ENCODE results near the gene FAM3C. TPM values are rescaled to one million over a fixed set of nuclear protein-coding genes. Genes with fewer than 3 reads are reported as not detected.

FAM3C gene
- total RNA-seq, 4 donors from 2014 or later: 38.9 to 52.0 (median 43.8) TPM

- 80 to 84% methylated on average over 3 of the region's 3 CpGs for WGBS, 2 donors
- TF ChIP-seq, protein P1, sequence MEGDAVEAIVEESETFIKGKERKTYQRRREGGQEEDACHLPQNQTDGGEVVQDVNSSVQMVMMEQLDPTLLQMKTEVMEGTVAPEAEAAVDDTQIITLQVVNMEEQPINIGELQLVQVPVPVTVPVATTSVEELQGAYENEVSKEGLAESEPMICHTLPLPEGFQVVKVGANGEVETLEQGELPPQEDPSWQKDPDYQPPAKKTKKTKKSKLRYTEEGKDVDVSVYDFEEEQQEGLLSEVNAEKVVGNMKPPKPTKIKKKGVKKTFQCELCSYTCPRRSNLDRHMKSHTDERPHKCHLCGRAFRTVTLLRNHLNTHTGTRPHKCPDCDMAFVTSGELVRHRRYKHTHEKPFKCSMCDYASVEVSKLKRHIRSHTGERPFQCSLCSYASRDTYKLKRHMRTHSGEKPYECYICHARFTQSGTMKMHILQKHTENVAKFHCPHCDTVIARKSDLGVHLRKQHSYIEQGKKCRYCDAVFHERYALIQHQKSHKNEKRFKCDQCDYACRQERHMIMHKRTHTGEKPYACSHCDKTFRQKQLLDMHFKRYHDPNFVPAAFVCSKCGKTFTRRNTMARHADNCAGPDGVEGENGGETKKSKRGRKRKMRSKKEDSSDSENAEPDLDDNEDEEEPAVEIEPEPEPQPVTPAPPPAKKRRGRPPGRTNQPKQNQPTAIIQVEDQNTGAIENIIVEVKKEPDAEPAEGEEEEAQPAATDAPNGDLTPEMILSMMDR (IDR thresholded peaks at IDR 0.05): no peak
- TF ChIP-seq POLR2A (IDR thresholded peaks at IDR 0.05): no peak
- TF ChIP-seq EP300 (IDR thresholded peaks at IDR 0.05): no peak
- DNase-seq (ENCODE audit: low spot score in 2 of 2): no peak
- H3K27ac ChIP-seq: no peak overlapping the region
- no peaks in the 10 kb centered on the region for H3K4me1 ChIP-seq
- no peak overlapping the region for H3K4me3 ChIP-seq
- no peaks in the 10 kb centered on the region for H3K9me3 ChIP-seq
- H3K36me3 ChIP-seq: no peaks in the 10 kb centered on the region
- peaks cover 0 to 23% of the 10 kb centered on the region in 2 donors for H3K27me3 ChIP-seq
These were observed 59.5 kb downstream of the FAM3C start for GRCh38 chr7:121336579-121336978.

DNA sequence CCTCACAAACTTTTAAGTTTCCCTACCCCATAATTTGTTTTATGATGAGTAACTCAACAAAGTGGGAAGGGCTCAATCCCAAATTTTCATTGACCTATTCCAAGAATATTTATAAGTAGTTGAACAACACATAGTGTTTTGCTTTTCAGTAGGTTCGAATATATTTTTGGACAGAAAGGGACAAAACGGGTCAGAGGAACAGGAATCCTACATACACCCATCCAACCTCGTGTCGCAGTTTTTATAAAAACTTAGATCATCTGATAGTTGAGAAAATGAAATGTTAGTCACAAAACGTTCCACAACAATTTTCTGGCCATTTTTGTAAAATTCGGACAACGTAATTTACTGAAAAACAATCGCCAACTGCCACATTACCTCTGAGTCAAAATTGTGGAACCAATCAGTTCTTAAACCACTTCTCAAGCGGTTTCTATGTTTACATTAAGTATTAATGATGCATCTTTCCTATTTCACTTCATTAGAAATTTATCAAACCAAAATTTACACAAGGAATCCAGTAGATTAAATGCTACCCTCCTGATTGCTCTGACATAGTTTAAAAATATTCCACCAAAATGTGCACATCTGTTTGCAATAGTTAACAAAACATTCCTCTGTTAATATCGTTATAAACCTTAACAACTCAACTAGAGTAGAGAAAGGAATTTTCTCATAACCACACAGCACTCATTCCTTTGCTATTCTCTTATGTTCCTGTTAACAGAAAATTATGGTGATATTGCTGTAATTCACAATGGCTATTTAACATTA is 61.0 kb downstream of the FAM3C start:
- TF ChIP-seq POLR2A (IDR thresholded peaks at IDR 0.05) (no peak), EP300 (IDR thresholded peaks at IDR 0.05) (no peak)
- TF ChIP-seq, protein P1 (IDR thresholded peaks at IDR 0.05): no peak
- no peak for DNase-seq (ENCODE audit: low spot score in 2 of 2)
- Histone ChIP-seq H3K27ac (no peak overlapping the region), H3K4me1 (peaks cover 0 to 9% (median 3%) of the 10 kb centered on the region in 4 donors), H3K4me3 (no peak overlapping the region), H3K27me3 (peaks cover 0 to 38% of the 10 kb centered on the region in 2 donors), H3K9me3 (no peaks in the 10 kb centered on the region), H3K36me3 (no peaks in the 10 kb centered on the region)
- WGBS, 2 donors: 84 to 88% methylated on average over 10 of the region's 10 CpGs

GRCh38 chr7:121334376-121334775 is 61.7 kb downstream of the FAM3C start:
- TF ChIP-seq EP300 (IDR thresholded peaks at IDR 0.05) (no peak), POLR2A (IDR thresholded peaks at IDR 0.05) (no peak)
- TF ChIP-seq, protein P1 (IDR thresholded peaks at IDR 0.05): no peak
- Histone ChIP-seq H3K4me3 (no peak overlapping the region), H3K27me3 (peaks cover 0 to 45% of the 10 kb centered on the region in 2 donors), H3K9me3 (no peaks in the 10 kb centered on the region), H3K36me3 (no peaks in the 10 kb centered on the region), H3K4me1 (peaks cover 0 to 16% (median 10%) of the 10 kb centered on the region in 4 donors), H3K27ac (no peak overlapping the region)
- WGBS, 2 donors: 96 to 98% methylated on average over 4 of the region's 4 CpGs
- DNase-seq (ENCODE audit: low spot score in 2 of 2): no peak

DNA sequence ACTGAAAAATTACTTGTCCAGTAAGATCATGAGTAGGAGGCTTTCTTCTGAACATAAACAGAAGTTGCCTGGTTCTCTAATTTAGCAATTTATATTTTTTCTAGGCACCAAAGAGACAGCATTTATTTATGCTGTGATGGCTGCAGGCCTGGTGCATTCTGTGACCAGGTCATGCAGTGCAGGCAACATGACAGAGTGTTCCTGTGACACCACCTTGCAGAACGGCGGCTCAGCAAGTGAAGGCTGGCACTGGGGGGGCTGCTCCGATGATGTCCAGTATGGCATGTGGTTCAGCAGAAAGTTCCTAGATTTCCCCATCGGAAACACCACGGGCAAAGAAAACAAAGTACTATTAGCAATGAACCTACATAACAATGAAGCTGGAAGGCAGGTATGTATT is 64.5 kb downstream of the FAM3C start:
- Histone ChIP-seq H3K27me3 (peaks cover 0 to 61% of the 10 kb centered on the region in 2 donors), H3K4me3 (no peak overlapping the region), H3K36me3 (no peaks in the 10 kb centered on the region), H3K9me3 (no peaks in the 10 kb centered on the region), H3K27ac (no peak overlapping the region), H3K4me1 (peaks cover 0 to 23% (median 16%) of the 10 kb centered on the region in 4 donors)
- no peak for TF ChIP-seq POLR2A (IDR thresholded peaks at IDR 0.05)
- TF ChIP-seq EP300 (IDR thresholded peaks at IDR 0.05): no peak
- WGBS, 2 donors: 77 to 81% methylated on average over 5 of the region's 5 CpGs
- DNase-seq (ENCODE audit: low spot score in 2 of 2): no peak

GRCh38 chr7:121331048-121331447 is 65.1 kb downstream of the FAM3C start:
- DNase-seq (ENCODE audit: low spot score in 2 of 2): no peak
- peaks cover 0 to 23% (median 16%) of the 10 kb centered on the region in 4 donors for H3K4me1 ChIP-seq
- WGBS, 2 donors: 84 to 85% methylated on average over 4 of the region's 4 CpGs
- H3K27ac ChIP-seq: no peak overlapping the region
- no peak overlapping the region for H3K4me3 ChIP-seq
- H3K36me3 ChIP-seq: no peaks in the 10 kb centered on the region
- no peaks in the 10 kb centered on the region for H3K9me3 ChIP-seq
- TF ChIP-seq, protein P1 (IDR thresholded peaks at IDR 0.05): no peak
- TF ChIP-seq POLR2A (IDR thresholded peaks at IDR 0.05) (no peak), EP300 (IDR thresholded peaks at IDR 0.05) (no peak)
- H3K27me3 ChIP-seq: peaks cover 0 to 61% of the 10 kb centered on the region in 2 donors
